ENCODE results near the gene ADGRE2. TPM values are rescaled to one million over a fixed set of nuclear protein-coding genes. Genes with fewer than 3 reads are reported as not detected.

Gene ADGRE2
- total RNA-seq, 4 donors from 2014 or later: 0.05 to 0.40 (median 0.23) TPM

DNA sequence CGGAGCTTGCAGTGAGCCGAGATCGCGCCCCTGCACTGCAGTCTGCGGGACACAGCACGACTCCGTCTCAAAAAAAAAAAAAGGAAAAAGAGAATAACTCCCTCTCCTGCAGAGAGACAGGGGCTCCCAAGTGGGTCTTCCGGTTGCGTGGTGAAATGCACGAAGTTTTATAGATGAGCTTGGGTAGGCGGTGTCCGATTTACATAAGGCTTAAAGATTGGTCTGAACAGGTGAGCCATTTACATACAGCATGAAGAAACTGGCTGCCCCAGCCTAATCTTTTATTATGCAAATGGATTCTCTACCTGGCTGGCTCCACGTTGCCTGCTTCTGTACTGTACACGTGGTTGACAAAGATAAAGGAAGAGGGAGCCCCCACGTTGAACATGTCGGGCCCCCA is 19.5 kb downstream of the ADGRE2 start:
- no peak for ATAC-seq
- no peak overlapping the region for H3K4me3 ChIP-seq
- no peak for DNase-seq
- H3K4me1 ChIP-seq: no peaks in the 10 kb centered on the region
- in situ Hi-C loops (cut with MboI; ENCODE audit: low sequenced_read_pairs in 4 of 4): no loop called here
- intact Hi-C loops (cut with DNase I; ENCODE audit: low total_unique reads): no loop called here
- no peaks in the 10 kb centered on the region for H3K27me3 ChIP-seq
- H3K9me3 ChIP-seq: no peaks in the 10 kb centered on the region
- H3K27ac ChIP-seq: no peak overlapping the region
- H3K36me3 ChIP-seq: no peaks in the 10 kb centered on the region
- TF ChIP-seq, protein P1, sequence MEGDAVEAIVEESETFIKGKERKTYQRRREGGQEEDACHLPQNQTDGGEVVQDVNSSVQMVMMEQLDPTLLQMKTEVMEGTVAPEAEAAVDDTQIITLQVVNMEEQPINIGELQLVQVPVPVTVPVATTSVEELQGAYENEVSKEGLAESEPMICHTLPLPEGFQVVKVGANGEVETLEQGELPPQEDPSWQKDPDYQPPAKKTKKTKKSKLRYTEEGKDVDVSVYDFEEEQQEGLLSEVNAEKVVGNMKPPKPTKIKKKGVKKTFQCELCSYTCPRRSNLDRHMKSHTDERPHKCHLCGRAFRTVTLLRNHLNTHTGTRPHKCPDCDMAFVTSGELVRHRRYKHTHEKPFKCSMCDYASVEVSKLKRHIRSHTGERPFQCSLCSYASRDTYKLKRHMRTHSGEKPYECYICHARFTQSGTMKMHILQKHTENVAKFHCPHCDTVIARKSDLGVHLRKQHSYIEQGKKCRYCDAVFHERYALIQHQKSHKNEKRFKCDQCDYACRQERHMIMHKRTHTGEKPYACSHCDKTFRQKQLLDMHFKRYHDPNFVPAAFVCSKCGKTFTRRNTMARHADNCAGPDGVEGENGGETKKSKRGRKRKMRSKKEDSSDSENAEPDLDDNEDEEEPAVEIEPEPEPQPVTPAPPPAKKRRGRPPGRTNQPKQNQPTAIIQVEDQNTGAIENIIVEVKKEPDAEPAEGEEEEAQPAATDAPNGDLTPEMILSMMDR (IDR thresholded peaks at IDR 0.05 in 4 of 5, conservative IDR thresholded peaks at IDR 0.05 in 1 of 5): no peak
- no peak for TF ChIP-seq POLR2A (IDR thresholded peaks at IDR 0.05)

DNA sequence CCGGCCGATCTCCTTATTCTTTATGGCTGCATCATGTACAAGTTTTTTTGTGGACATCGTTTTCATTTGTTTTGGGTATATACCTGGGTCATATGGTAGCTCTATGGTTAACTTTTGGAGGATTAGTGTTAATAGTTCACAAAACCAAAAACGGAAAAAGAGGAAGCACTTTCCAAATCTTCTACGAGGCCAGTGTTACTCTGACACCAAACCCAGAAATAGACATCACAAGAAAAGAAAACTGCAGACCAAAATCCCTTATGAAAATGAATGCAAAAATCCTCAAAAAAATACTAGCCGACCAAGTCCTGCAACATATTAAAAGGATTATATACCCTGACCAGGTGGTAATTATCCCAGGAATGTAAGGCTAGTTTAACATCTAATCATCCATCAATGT is 29.8 kb downstream of the ADGRE2 start:
- H3K36me3 ChIP-seq: no peaks in the 10 kb centered on the region
- DNase-seq (no peak), ATAC-seq (no peak)
- intact Hi-C loops (cut with DNase I; ENCODE audit: low total_unique reads) (no loop called here), in situ Hi-C loops (cut with MboI; ENCODE audit: low sequenced_read_pairs in 4 of 4) (no loop called here)
- H3K27ac ChIP-seq: no peak overlapping the region
- no peak for TF ChIP-seq POLR2A (IDR thresholded peaks at IDR 0.05)
- TF ChIP-seq, protein P1 (IDR thresholded peaks at IDR 0.05 in 4 of 5, conservative IDR thresholded peaks at IDR 0.05 in 1 of 5): no peak
- no peaks in the 10 kb centered on the region for H3K9me3 ChIP-seq
- no peaks in the 10 kb centered on the region for H3K4me1 ChIP-seq
- no peak overlapping the region for H3K4me3 ChIP-seq
- H3K27me3 ChIP-seq: no peaks in the 10 kb centered on the region

DNA sequence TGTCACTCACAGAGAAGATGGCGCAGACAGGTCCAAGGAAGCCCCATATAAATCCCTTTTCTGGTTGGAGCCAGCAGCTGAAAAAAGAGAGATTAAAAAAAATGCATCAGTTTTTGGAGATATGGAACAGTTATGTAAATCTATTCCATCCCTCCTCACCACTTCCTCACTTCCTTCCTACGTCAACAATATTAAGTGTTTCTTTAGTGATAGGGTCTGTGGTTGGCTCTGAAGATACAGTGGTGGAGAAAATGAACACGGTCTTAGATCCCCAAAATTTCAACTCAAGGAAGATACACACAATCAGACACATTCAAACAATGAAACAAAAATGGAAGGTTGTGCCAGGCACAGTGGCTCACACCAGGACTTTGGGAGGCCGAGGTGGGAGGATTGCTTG is 31.5 kb downstream of the ADGRE2 start:
- no peak overlapping the region for H3K4me3 ChIP-seq
- no peaks in the 10 kb centered on the region for H3K9me3 ChIP-seq
- no peak for TF ChIP-seq POLR2A (IDR thresholded peaks at IDR 0.05)
- TF ChIP-seq, protein P1 (IDR thresholded peaks at IDR 0.05 in 4 of 5, conservative IDR thresholded peaks at IDR 0.05 in 1 of 5): no peak
- H3K36me3 ChIP-seq: no peaks in the 10 kb centered on the region
- in situ Hi-C loops (cut with MboI; ENCODE audit: low sequenced_read_pairs in 4 of 4): no loop called here
- ATAC-seq (no peak), DNase-seq (no peak)
- H3K27ac ChIP-seq: no peak overlapping the region
- H3K27me3 ChIP-seq: no peaks in the 10 kb centered on the region
- H3K4me1 ChIP-seq: no peaks in the 10 kb centered on the region
- intact Hi-C loops (cut with DNase I; ENCODE audit: low total_unique reads): no loop called here

DNA sequence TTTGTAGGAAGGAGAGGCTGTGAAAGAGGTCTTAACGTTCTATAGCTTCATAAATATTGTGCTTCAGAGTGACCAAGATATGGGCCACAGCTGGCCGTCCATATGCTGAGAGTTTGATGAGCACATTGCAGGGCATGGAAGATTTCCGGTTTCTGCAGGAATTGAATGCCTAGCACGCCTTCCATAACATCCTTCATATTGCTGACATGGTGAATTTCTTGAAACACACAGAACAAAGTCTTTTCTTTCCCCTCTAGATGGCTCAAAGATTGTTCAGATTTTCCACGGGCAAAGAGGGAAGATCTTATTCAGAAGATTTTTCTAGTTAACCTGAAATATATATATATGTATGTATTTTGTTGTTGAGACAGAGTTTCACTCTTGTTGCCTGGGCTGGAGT is 42.4 kb downstream of the ADGRE2 start:
- no peak for ATAC-seq
- H3K9me3 ChIP-seq: no peaks in the 10 kb centered on the region
- no peaks in the 10 kb centered on the region for H3K27me3 ChIP-seq
- no peak for DNase-seq
- TF ChIP-seq, protein P1 (IDR thresholded peaks at IDR 0.05 in 4 of 5, conservative IDR thresholded peaks at IDR 0.05 in 1 of 5): no peak
- TF ChIP-seq POLR2A (IDR thresholded peaks at IDR 0.05): no peak
- in situ Hi-C loops (cut with MboI; ENCODE audit: low sequenced_read_pairs in 4 of 4) (no loop called here), intact Hi-C loops (cut with DNase I; ENCODE audit: low total_unique reads) (no loop called here)
- no peaks in the 10 kb centered on the region for H3K36me3 ChIP-seq
- H3K27ac ChIP-seq: no peak overlapping the region
- H3K4me1 ChIP-seq: no peaks in the 10 kb centered on the region
- H3K4me3 ChIP-seq: no peak overlapping the region

DNA sequence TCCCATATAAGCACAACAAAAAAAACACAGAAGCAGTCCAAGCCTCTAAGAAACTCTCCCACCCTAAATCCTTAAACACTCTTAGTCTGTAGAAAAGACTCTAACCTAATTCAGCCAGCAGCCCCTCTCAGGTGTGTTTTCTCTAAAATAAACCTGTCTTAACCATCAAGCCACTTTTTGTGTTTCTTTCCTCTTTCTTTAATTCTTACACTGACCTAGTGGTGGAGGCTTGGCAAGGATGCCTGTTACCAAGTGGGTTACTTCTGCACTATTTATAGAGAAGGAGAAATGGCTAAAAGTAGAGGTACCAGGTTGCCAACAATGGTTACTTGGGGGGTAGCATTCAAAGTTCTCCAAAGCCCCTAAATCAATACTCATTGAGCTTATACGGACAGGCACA is 44.8 kb downstream of the ADGRE2 start:
- DNase-seq (no peak), ATAC-seq (no peak)
- H3K36me3 ChIP-seq: no peaks in the 10 kb centered on the region
- H3K27ac ChIP-seq: no peak overlapping the region
- no peaks in the 10 kb centered on the region for H3K4me1 ChIP-seq
- intact Hi-C loops (cut with DNase I; ENCODE audit: low total_unique reads) (no loop called here), in situ Hi-C loops (cut with MboI; ENCODE audit: low sequenced_read_pairs in 4 of 4) (no loop called here)
- TF ChIP-seq POLR2A (IDR thresholded peaks at IDR 0.05): no peak
- TF ChIP-seq, protein P1 (IDR thresholded peaks at IDR 0.05 in 4 of 5, conservative IDR thresholded peaks at IDR 0.05 in 1 of 5): no peak
- no peaks in the 10 kb centered on the region for H3K27me3 ChIP-seq
- H3K4me3 ChIP-seq: no peak overlapping the region
- H3K9me3 ChIP-seq: peaks cover 0 to 3% (median 0%) of the 10 kb centered on the region in 3 donors

All from gastrocnemius medialis (tissue), 4 donors.